Heart right ventricle (tissue), 16 donors: Measurements from ENCODE around the gene CHRNB4. TPM values are rescaled to one million over a fixed set of nuclear protein-coding genes. Genes with fewer than 3 reads are reported as not detected.

Experiments used
- ATAC-seq, 8 donors: fragments of 200-7000 bp; cut with Tn5 transposase; one replicate each; pipeline ENCODE4 v1.9.1; 2020; ENCODE audit warnings: mild to moderate bottlenecking in 8 of 8, moderate library complexity in 8 of 8, moderate number of reproducible peaks in 1 of 8
- DNase-seq, 2 donors: peaks; one replicate each; pipeline ENCODE4 v3.0.0-alpha.2; 2020
- H3K27ac ChIP-seq, 10 donors: fragments of 200-600 bp; sonication (generic) in 2 of 10; one replicate each; pipeline versions ENCODE4 v1.5.0 to v1.8.0; 2020 to 2022; ENCODE audit warnings: mild to moderate bottlenecking in 3 of 10
- H3K27me3 ChIP-seq, 7 donors: fragments of 200-600 bp; one replicate each; pipeline ENCODE4 v1.8.0; 2021 to 2022; ENCODE audit warnings: mild to moderate bottlenecking in 2 of 7
- H3K36me3 ChIP-seq, 9 donors: fragments of 200-600 bp; sonication (generic) in 1 of 9; one replicate each; pipeline versions ENCODE4 v1.5.0 to v1.8.0; 2020 to 2022; ENCODE audit warnings: mild to moderate bottlenecking in 2 of 9
- H3K4me1 ChIP-seq, 9 donors: fragments of 200-600 bp; sonication (generic) in 1 of 9; one replicate each; pipeline versions ENCODE4 v1.5.0 to v1.8.0; 2020 to 2022; ENCODE audit warnings: mild to moderate bottlenecking in 4 of 9
- H3K4me3 ChIP-seq, 10 donors: fragments of 200-600 bp; sonication (generic) in 2 of 10; one replicate each; pipeline versions ENCODE4 v1.5.0 to v1.8.0; 2020 to 2022; ENCODE audit warnings: mild to moderate bottlenecking in 7 of 10, moderate library complexity in 2 of 10
- H3K9me3 ChIP-seq, 11 donors: fragments of 200-600 bp in 10 of 11; sonication (generic) in 2 of 11; one replicate each; pipeline versions ENCODE4 v1.5.0 to v1.8.0; 2013 to 2022; ENCODE audit warnings: mild to moderate bottlenecking in 2 of 11, control low read depth in 1 of 11, moderate library complexity in 1 of 11
- WGBS, 2 donors: extraction: QIAGEN DNeasy Blood & Tissue Kit; methylation state at CpG; one replicate each; pipeline ENCODE4 v1.1.7; 2013; ENCODE audit warnings: inconsistent platforms in 1 of 2; 5-methylcytosine and 5-hydroxymethylcytosine counted together
- intact Hi-C, 10 donors: fragments of 100-400 bp; cut with DNase I; formaldehyde crosslinking; loops; one replicate each; pipeline versions ENCODE4 v1.11.1 to v1.14.2; 2022
- polyA plus RNA-seq, 2 donors: library from polyadenylated mRNA; stranded (reverse); fragments of 200-250 nt; gene quantifications; one replicate each; pipeline ENCODE4 v1.2.3, GENCODE V29; 2013
- total RNA-seq, 10 donors: library from RNA; stranded (reverse); fragmentation: NEBNext Ultra II Directional in 3 of 10; extraction: Animal tissue kit (Norgen Biotek cat#: 25700) in 3 of 10; gene quantifications; one replicate each; pipeline versions ENCODE4 v1.2.1 to v1.2.4, GENCODE V29; 2021 to 2023
- TF ChIP-seq, protein P1 (sequence below), 9 donors: fragments of 200-600 bp; sonication (generic) in 2 of 9; IDR thresholded peaks; one replicate each; pipeline versions ENCODE4 v1.5.0 to v1.8.0; 2021 to 2022; ENCODE audit warnings: antibody characterized with exemption in 9 of 9, mild to moderate bottlenecking in 5 of 9, moderate library complexity in 1 of 9
- donor health status: Arrhythmogenic right ventricular cardiomyopathy.
- donor health status: ischemic (EF 13 %, LVEDD 7.1; RV severe dilation, severe dysfunction).
- donor health status: healthy with polysubstance abuse.
- donor health status: DM: no; HTN: yes; CAD: no.
- donor health status: DM: no; HTN: no; CAD: no.
- donor health status: ischemic (EF 25% LVEDD 6.9; RV normal size, moderate dysfunction).
- donor health status: ischemic (EF 25% LVEDD 5.7; RV mildly dilated, moderate dysfunction).
- donor health status: healthy.
- donor health status: DM: yes; HTN: yes; CAD: no.
- donor health status: Ischemic cardiomyopathy.
- donor health status: ischemic (EF 35%, LVEDD 5.7; RV mildly dilated, moderate dysfunction).
- donor health status: nonischemic (EF 11% LVEDD 7.7; RV severe dilation, severe dysfunction).
- donor health status: DM: yes; HTN: yes; CAD: no.
- donor health status: PGD.
- donor health status: ischemic (EF 29% LVEDD 5.4; RV normal size, mild dysfunction).
- donor health status: nonischemic (EF 23%, LVEDD 6.1; RV moderate dilation, normal function).

Gene CHRNB4
- total and polyA plus RNA-seq, 12 donors: 0.01 to 0.13 (median 0.11) TPM; not detected in 9

DNA sequence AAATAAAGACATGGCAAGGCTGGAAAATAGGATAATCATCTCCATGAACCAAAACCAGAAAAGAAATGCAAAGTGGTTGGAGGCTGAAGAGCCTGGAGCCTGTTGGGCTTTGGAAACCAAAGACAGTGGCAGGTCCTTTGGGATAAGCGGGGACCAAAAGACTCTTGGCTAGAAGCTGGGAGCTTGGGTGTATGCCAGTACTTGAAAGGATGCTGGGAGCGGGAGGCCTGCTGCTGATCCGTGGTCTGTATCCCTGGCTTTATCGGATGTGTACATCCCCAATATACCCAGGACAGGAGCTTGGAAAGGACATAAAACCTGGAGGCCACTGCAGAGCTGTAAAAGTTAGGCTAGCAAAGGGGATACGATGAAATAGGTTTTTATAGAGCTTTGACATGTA, 1.3 kb upstream of the CHRNB4 start:
- DNase-seq (peak in 1 of 2 donors; percentile 38), ATAC-seq (no peak)
- H3K9me3 ChIP-seq: no peaks in the 10 kb centered on the region
- H3K36me3 ChIP-seq: no peaks in the 10 kb centered on the region
- H3K27ac ChIP-seq: no peak overlapping the region
- no peak overlapping the region for H3K4me3 ChIP-seq
- H3K4me1 ChIP-seq: peaks cover 8 to 20% (median 12%) of the 10 kb centered on the region in 9 donors
- peaks cover 5 to 37% (median 24%) of the 10 kb centered on the region in 7 donors for H3K27me3 ChIP-seq
- TF ChIP-seq, protein P1, sequence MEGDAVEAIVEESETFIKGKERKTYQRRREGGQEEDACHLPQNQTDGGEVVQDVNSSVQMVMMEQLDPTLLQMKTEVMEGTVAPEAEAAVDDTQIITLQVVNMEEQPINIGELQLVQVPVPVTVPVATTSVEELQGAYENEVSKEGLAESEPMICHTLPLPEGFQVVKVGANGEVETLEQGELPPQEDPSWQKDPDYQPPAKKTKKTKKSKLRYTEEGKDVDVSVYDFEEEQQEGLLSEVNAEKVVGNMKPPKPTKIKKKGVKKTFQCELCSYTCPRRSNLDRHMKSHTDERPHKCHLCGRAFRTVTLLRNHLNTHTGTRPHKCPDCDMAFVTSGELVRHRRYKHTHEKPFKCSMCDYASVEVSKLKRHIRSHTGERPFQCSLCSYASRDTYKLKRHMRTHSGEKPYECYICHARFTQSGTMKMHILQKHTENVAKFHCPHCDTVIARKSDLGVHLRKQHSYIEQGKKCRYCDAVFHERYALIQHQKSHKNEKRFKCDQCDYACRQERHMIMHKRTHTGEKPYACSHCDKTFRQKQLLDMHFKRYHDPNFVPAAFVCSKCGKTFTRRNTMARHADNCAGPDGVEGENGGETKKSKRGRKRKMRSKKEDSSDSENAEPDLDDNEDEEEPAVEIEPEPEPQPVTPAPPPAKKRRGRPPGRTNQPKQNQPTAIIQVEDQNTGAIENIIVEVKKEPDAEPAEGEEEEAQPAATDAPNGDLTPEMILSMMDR (IDR thresholded peaks at IDR 0.05): no peak
- WGBS, 2 donors: 43 to 45% methylated on average over 5 of the region's 5 CpGs
- intact Hi-C loops: loop anchor here in 2 of 10 donors (2.0 to 5.0 kb wide), 2 partner anchors 65 to 66 kb away; no protein-coding TSS in a partner anchor

DNA sequence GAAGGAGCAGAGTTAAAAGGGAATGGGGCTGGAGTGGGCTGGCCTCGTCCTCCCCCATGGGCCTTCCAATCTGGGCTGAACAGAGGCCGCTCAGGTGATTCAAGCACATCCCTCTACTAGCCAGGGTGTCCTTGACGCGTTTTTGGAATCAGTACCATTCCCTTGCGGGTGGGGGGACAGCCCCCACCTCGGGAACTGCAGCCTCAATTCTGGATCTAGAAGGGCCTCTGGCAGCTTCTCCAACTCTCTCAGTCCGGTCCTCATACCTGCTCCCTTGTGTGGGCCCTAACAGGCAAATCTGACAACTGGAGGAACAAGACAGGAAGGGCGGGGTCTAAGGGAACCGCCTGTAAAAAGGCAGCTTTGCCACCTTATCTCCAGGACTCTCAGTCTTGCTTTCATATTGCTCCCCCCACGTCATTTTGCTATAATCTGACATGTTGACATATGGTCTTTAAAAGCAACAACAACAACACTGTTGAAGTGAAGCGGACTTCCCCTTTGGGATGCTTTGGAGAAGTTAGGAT, 802 bp upstream of the CHRNB4 start:
- no peak for ATAC-seq
- Histone ChIP-seq H3K4me3 (no peak overlapping the region), H3K4me1 (peaks cover 8 to 20% (median 12%) of the 10 kb centered on the region in 9 donors), H3K9me3 (no peaks in the 10 kb centered on the region), H3K27ac (no peak overlapping the region), H3K27me3 (peaks cover 5 to 37% (median 24%) of the 10 kb centered on the region in 7 donors), H3K36me3 (no peaks in the 10 kb centered on the region)
- TF ChIP-seq, protein P1 (IDR thresholded peaks at IDR 0.05): no peak
- intact Hi-C loops: loop anchor here in 2 of 10 donors (2.0 to 5.0 kb wide), 2 partner anchors 65 to 67 kb away; no protein-coding TSS in a partner anchor
- WGBS, 2 donors: 60 to 61% methylated on average over 11 of the region's 11 CpGs
- no peak for DNase-seq

DNA sequence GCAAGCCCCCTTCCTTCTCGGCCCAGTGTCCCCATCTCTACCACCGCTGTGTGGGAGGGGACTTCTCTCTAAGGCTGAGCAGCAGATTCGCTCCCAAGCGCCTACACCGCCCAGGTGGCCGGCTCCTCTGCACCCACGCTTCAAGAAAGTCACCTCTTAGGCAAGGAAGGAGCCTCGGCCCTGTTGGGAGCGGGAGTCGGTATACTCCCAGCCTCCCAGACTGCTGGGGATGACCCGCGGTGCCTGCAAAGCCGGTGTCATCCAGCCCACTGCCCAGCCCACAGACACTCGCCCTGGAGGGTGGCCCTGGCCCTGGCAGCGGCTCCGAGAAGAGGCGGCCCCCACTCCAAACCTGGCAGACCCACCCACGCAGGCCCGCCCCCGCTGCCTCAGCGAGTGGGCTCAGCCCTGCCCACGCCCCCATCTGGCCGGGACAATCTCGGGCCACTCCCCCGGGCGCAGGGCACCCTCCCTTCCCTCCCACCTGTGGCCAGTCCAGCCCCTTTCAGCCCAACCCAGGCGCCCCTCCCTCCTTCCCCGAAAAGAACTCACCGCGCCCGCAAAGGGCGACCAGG, 396 bp downstream of the CHRNB4 start:
- H3K4me3 ChIP-seq: peak overlapping the region; percentile 12 to 50 (median 44)
- intact Hi-C loops: loop anchor here in 1 of 10 donors (5.0 kb wide), 1 partner anchor 67 kb away; no protein-coding TSS in a partner anchor
- no peaks in the 10 kb centered on the region for H3K36me3 ChIP-seq
- ATAC-seq: peak in 5 of 8 donors; percentile 9 to 60 (median 19)
- no peak for DNase-seq
- WGBS, 2 donors: 18 to 21% methylated on average over 26 to 32 of the region's 32 CpGs
- no peak overlapping the region for H3K27ac ChIP-seq
- H3K27me3 ChIP-seq: peaks cover 5 to 37% (median 24%) of the 10 kb centered on the region in 7 donors
- H3K9me3 ChIP-seq: no peaks in the 10 kb centered on the region
- TF ChIP-seq, protein P1 (IDR thresholded peaks at IDR 0.05): no peak
- H3K4me1 ChIP-seq: peaks cover 8 to 20% (median 12%) of the 10 kb centered on the region in 9 donors

DNA sequence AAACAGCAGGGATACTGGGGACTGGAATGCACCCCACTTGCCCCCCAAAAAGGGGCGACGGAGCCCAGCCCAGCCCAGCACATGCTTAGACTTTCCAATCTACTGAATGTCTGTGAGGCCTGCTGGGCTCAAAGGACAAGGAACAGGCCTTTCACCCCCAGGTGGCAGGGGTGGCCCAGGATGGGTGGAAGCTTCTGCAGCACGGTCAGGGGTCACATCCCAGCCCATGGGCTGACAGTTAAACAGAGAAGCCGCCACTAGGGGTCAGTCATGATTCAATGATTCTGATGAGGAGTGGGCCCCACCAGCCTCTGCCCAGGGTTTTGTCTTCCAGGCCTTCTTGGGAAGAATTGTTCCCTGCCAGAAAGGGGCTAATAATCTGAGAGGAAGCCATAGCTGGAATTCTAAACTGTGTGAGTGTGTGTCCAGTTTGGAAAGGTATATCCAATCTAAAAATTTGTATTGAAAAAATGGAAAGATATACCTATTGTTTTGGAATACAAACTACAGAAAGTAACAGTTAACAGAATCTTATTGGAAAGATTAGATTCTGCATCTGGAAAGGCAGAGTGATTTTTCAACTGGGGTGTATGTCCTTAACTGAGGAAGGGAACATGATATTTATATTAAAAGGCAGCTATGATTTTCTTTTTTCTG, 2.2 kb downstream of the CHRNB4 start:
- Histone ChIP-seq H3K36me3 (no peaks in the 10 kb centered on the region), H3K27ac (no peak overlapping the region), H3K9me3 (peaks cover 0 to 5% (median 0%) of the 10 kb centered on the region in 11 donors), H3K4me3 (no peak overlapping the region), H3K4me1 (peaks cover 8 to 20% (median 12%) of the 10 kb centered on the region in 9 donors), H3K27me3 (peaks cover 5 to 37% (median 24%) of the 10 kb centered on the region in 7 donors)
- intact Hi-C loops: loop anchor here in 8 of 10 donors (2.0 to 10.0 kb wide), 6 partner anchors 56 to 546 kb away; no protein-coding TSS in a partner anchor
- WGBS, 2 donors: 41 to 44% methylated on average over 4 of the region's 4 CpGs
- TF ChIP-seq, protein P1 (IDR thresholded peaks at IDR 0.05): peak; percentile 32 to 74 (median 67)
- DNase-seq (peak in 1 of 2 donors; percentile 49), ATAC-seq (peak; percentile 35 to 75 (median 66))
